Adrenal gland (tissue), 5 donors: ENCODE measurements around the gene CNTNAP2.

Experiments
- CTCF ChIP-seq, 6 experiments: fragments of 450-650 bp in 4 of 6; fragments of 200-600 bp in 2 of 6; sonication (generic) in 1 of 6; IDR thresholded peaks; 1 replicate in 5 of 6; 2 replicates in 1 of 6; pipeline versions ENCODE4 v1.5.1 to v1.8.0; 2016 to 2021; ENCODE audit warnings: antibody characterized with exemption in 6 of 6, mild to moderate bottlenecking in 2 of 6, moderate library complexity in 1 of 6
- POLR2A ChIP-seq, 2 donors: fragments of 450-650 bp; IDR thresholded peaks; one replicate each; pipeline ENCODE4 v1.6.1; 2017; ENCODE audit warnings: antibody characterized with exemption in 2 of 2, mild to moderate bottlenecking in 2 of 2, moderate library complexity in 1 of 2
- donor health status: DM: no; HTN: no; CAD: no.

GRCh38 chr7:147376192-147376591 is 1259.6 kb downstream of the CNTNAP2 start:
- no peak for TF ChIP-seq POLR2A (IDR thresholded peaks at IDR 0.05)
- TF ChIP-seq CTCF (IDR thresholded peaks at IDR 0.05) = no peak
